Measurements from ENCODE around the gene ADCY2.

The ADCY2 gene

GRCh38 chr5:7878381-7878873 is 482.5 kb downstream of the ADCY2 start:
- no peak for DNase-seq
- Histone ChIP-seq H3K27ac (no peak overlapping the region), H3K4me3 (no peak overlapping the region), H3K4me1 (peaks cover 0 to 3% (median 0%) of the 10 kb centered on the region in 4 donors), H3K36me3 (peaks cover 28 to 82% (median 73%) of the 10 kb centered on the region in 3 donors), H3K9me3 (no peaks in the 10 kb centered on the region), H3K27me3 (no peaks in the 10 kb centered on the region)
- intact Hi-C loops (cut with DNase I; ENCODE audit: low total_unique reads) = loop anchor here (10.0 kb wide), 1 partner anchor 1666 kb away; the partner anchor contains the start of gene SEMA5A
- no peak for TF ChIP-seq CTCF (IDR thresholded peaks at IDR 0.05)
